Ishikawa (cell line): ENCODE data around the gene ITFG1.

Source experiments
- CEBPB ChIP-seq: IDR thresholded peaks from 2 replicates; pipeline ENCODE4 v1.6.1; 2012
- CREB1 ChIP-seq: IDR thresholded peaks from 2 replicates; pipeline ENCODE4 v1.6.1; 2012; ENCODE audit warnings: low read depth
- EGR1 ChIP-seq: IDR thresholded peaks from 2 replicates; pipeline ENCODE4 v1.6.1; 2012
- EP300 ChIP-seq: IDR thresholded peaks from 2 replicates; pipeline ENCODE4 v1.6.1; 2012; ENCODE audit warnings: borderline replicate concordance
- FOXM1 ChIP-seq: IDR thresholded peaks from 2 replicates; pipeline ENCODE4 v1.6.1; 2012; ENCODE audit warnings: low read depth, borderline replicate concordance
- MAX ChIP-seq: IDR thresholded peaks from 2 replicates; pipeline ENCODE4 v1.6.1; 2012
- NFIC ChIP-seq: IDR thresholded peaks from 2 replicates; pipeline ENCODE4 v1.6.1; 2012
- RAD21 ChIP-seq: IDR thresholded peaks from 2 replicates; pipeline ENCODE4 v1.6.1; 2012; ENCODE audit warnings: low read depth
- REST ChIP-seq: IDR thresholded peaks from 2 replicates; pipeline ENCODE4 v1.6.1; 2012; ENCODE audit warnings: low read depth, mild to moderate bottlenecking
- TAF1 ChIP-seq: IDR thresholded peaks from 2 replicates; pipeline ENCODE4 v1.6.1; 2012; ENCODE audit warnings: low read depth, mild to moderate bottlenecking
- TCF12 ChIP-seq: IDR thresholded peaks from 2 replicates; pipeline ENCODE4 v1.6.1; 2012; ENCODE audit warnings: low read depth
- TEAD4 ChIP-seq: IDR thresholded peaks from 2 replicates; pipeline ENCODE4 v1.6.1; 2012
- YY1 ChIP-seq: IDR thresholded peaks from 2 replicates; pipeline ENCODE4 v1.6.1; 2012; ENCODE audit warnings: low read depth
- ZBTB7A ChIP-seq: IDR thresholded peaks from 2 replicates; pipeline ENCODE4 v1.6.1; 2012; ENCODE audit warnings: low read depth
- TF ChIP-seq, protein P1 (sequence below): IDR thresholded peaks from 2 replicates; pipeline ENCODE4 v1.6.1; 2012

The ITFG1 gene

DNA sequence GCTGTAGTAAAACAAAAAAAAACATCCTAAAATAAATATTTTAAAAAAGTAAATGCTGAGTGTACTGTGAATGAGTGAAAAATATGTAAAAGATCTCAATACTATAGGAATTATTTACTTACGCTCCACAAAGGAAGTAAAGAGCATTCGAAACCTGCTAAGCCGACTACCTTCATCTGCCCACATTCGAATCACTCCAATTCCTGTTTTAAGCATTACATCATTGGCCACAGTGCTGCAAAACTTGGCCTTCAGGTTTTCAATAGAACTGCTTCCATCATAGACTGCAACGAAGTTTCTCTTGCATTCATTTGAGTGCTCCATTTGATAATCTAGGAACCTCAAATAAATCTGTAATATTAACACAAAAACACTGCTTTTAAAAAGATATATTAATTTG is 351.5 kb downstream of the ITFG1 start:
- TF ChIP-seq EGR1 (no peak), TCF12 (no peak), RAD21 (no peak), MAX (no peak), NFIC (no peak), YY1 (no peak), CREB1 (no peak), EP300 (no peak), TEAD4 (no peak), CEBPB (no peak), FOXM1 (no peak), ZBTB7A (no peak), REST (no peak), TAF1 (no peak)
- TF ChIP-seq, protein P1, sequence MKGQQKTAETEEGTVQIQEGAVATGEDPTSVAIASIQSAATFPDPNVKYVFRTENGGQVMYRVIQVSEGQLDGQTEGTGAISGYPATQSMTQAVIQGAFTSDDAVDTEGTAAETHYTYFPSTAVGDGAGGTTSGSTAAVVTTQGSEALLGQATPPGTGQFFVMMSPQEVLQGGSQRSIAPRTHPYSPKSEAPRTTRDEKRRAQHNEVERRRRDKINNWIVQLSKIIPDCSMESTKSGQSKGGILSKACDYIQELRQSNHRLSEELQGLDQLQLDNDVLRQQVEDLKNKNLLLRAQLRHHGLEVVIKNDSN, result no peak
